ENCODE data around the gene WDR5B. TPM values are rescaled to one million over a fixed set of nuclear protein-coding genes. Genes with fewer than 3 reads are reported as not detected.

Gene WDR5B
- total and polyA plus RNA-seq, 8 donors, result 5.5 to 11.5 (median 9.3) TPM

DNA sequence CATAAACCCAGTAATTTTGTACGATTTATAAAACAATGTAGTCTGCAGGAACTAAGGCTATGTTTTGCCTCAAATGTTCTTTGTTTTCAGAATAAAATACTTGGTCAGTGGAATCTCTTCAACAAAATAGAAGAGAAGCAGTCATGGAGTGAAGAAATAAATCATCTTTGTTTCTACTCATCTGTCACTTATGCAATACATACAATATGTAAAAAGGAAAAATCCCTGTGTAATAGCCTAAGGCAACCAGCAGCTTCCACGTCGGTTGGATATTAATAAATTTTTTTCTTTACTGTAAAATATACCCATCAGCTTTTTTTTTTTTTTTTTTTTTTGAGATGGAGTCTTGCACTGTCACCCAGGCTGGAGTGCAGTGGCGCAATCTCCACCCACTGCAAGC, 5.2 kb upstream of the WDR5B start:
- H3K4me1 ChIP-seq, result peaks cover 8 to 10% of the 10 kb centered on the region in 2 donors

DNA sequence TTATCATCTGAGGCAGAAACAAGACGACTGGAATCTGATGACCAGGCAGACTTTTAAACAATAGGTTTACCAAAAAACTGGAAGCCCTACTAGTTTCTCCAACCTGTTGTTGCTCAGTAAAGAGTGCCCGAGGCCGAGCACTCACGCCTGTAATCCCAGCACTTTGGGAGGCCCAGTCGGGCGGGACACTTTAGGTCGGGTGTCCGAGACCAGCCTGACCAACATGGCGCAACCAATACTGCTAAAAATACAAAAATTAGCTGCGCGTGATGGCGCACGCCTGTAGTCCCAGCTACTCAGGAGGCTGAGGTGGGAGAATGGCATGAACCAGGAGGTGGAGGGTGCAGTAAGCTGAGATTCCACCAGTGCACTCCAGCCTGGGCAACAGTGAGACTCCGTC, 1.1 kb upstream of the WDR5B start:
- Histone ChIP-seq H3K36me3 (peaks cover 0 to 7% of the 10 kb centered on the region in 2 donors), H3K9me3 (no peaks in the 10 kb centered on the region), H3K27ac (peak overlapping the region; percentile 88 to 92), H3K4me1 (peaks cover 23 to 35% of the 10 kb centered on the region in 2 donors), H3K27me3 (no peaks in the 10 kb centered on the region), H3K4me3 (peak overlapping the region; percentile 69 to 75)
- DNase-seq, result peak in 1 of 4 donors; percentile 8
- peak; percentile 2 for ATAC-seq
- TF ChIP-seq, protein P1, sequence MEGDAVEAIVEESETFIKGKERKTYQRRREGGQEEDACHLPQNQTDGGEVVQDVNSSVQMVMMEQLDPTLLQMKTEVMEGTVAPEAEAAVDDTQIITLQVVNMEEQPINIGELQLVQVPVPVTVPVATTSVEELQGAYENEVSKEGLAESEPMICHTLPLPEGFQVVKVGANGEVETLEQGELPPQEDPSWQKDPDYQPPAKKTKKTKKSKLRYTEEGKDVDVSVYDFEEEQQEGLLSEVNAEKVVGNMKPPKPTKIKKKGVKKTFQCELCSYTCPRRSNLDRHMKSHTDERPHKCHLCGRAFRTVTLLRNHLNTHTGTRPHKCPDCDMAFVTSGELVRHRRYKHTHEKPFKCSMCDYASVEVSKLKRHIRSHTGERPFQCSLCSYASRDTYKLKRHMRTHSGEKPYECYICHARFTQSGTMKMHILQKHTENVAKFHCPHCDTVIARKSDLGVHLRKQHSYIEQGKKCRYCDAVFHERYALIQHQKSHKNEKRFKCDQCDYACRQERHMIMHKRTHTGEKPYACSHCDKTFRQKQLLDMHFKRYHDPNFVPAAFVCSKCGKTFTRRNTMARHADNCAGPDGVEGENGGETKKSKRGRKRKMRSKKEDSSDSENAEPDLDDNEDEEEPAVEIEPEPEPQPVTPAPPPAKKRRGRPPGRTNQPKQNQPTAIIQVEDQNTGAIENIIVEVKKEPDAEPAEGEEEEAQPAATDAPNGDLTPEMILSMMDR (IDR thresholded peaks at IDR 0.05), result no peak
- intact Hi-C loops (cut with DNase I), result no loop called here

More for the DNA sequence above, 5.2 kb upstream of the WDR5B start:
- Histone ChIP-seq H3K36me3 (peaks cover 0 to 38% of the 10 kb centered on the region in 2 donors), H3K4me3 (no peak overlapping the region), H3K27ac (no peak overlapping the region), H3K9me3 (no peaks in the 10 kb centered on the region), H3K27me3 (no peaks in the 10 kb centered on the region)
- DNase-seq, result no peak
- intact Hi-C loops (cut with DNase I), result no loop called here
- ATAC-seq, result no peak
- TF ChIP-seq, protein P1 (IDR thresholded peaks at IDR 0.05), result no peak

DNA sequence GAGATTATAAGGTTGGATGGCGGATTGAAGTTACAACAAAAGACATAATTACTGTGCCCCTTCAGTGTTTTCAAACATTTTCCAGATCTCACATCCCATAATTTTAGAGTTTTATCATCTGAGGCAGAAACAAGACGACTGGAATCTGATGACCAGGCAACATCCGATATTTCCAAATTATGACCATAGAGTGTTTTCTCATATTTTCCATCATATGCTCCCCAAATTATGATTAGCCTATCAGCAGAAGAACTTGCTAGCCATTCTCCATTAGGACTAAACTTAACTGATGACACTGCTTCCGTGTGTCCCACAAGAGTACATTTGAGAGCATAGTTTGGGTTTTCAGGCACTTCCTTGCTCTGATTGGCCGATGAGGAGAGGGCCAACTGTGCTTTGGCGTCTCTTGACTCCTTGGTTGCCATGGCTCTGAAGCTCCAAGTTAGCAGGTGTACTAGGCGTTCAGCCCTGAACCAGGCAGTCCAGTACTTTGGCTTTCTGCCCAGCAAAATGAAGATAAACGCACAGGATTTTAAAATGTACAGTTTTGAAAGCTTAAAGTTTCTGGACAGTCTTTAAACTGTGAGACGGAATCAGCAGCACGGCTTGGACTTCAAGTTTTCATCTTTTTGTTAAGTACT, 638 bp downstream of the WDR5B start:
- peaks cover 0 to 6% of the 10 kb centered on the region in 2 donors for H3K36me3 ChIP-seq
- H3K27ac ChIP-seq, result peak overlapping the region; percentile 88 to 92
- H3K27me3 ChIP-seq, result no peaks in the 10 kb centered on the region
- intact Hi-C loops (cut with DNase I), result no loop called here
- H3K4me3 ChIP-seq, result peak overlapping the region; percentile 69 to 75
- H3K4me1 ChIP-seq, result peaks cover 23 to 37% of the 10 kb centered on the region in 2 donors
- H3K9me3 ChIP-seq, result no peaks in the 10 kb centered on the region
- DNase-seq, result peak in 3 of 4 donors; percentile 19 to 72 (median 53)
- peak; percentile 79 for ATAC-seq
- TF ChIP-seq, protein P1 (IDR thresholded peaks at IDR 0.05), result no peak

DNA sequence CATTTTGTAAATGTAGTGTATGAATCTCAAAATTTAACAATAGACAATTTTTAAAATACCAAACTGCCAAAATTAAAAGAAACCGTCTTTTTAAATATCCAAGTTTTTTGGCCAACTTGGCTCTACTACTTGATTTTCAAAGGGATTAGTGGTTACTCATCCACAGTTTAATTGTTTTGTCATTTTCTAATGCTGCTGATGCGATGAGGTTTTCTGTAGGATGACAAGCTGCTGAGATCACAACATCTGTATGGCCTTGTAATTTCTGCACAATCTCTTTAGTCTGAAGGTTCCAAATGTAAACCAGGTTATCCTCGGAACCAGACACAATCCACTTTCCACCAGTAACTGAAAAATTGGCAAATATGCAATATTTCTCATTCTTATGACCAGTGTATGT, 1.5 kb downstream of the WDR5B start:
- H3K36me3 ChIP-seq, result peaks cover 0 to 14% of the 10 kb centered on the region in 2 donors
- no peaks in the 10 kb centered on the region for H3K9me3 ChIP-seq
- H3K27me3 ChIP-seq, result no peaks in the 10 kb centered on the region
- H3K27ac ChIP-seq, result no peak overlapping the region
- DNase-seq (no peak), ATAC-seq (no peak)
- TF ChIP-seq, protein P1 (IDR thresholded peaks at IDR 0.05), result no peak
- peaks cover 23 to 42% of the 10 kb centered on the region in 2 donors for H3K4me1 ChIP-seq
- no peak overlapping the region for H3K4me3 ChIP-seq
- intact Hi-C loops (cut with DNase I), result no loop called here

DNA sequence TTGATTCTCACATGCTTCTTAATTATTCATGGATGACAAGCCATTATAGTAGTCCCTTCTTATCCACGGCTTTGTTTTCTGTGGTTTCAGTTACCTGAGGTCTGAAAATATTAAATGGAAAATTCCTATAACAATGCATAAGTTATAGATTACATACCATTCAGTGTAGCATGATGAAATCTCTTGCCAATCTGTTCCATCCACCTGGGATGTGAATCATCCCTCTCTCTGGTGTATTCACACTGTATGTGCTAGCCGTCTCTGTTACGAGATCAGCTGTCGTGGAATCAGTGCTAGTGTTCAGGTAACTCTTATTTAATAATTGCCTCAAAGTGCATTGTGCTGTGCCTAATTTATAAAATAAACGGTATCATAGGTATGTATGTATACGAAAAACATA, 5.2 kb downstream of the WDR5B start:
- no peak overlapping the region for H3K27ac ChIP-seq
- intact Hi-C loops (cut with DNase I), result no loop called here
- ATAC-seq, result no peak
- no peak for DNase-seq
- H3K27me3 ChIP-seq, result no peaks in the 10 kb centered on the region
- H3K36me3 ChIP-seq, result peaks cover 0 to 37% of the 10 kb centered on the region in 2 donors
- H3K9me3 ChIP-seq, result no peaks in the 10 kb centered on the region
- peaks cover 15 to 39% of the 10 kb centered on the region in 2 donors for H3K4me1 ChIP-seq
- no peak overlapping the region for H3K4me3 ChIP-seq
- TF ChIP-seq, protein P1 (IDR thresholded peaks at IDR 0.05), result no peak

Measured in left lung (tissue), 10 donors.